SK-N-SH (cell line): ENCODE measurements around the gene PHF12.
"Not testable (repeated sequence)": the region's sequence is repeated elsewhere in the genome, so short reads cannot be mapped to it uniquely, and the experiment has no call there.

Source experiments
- EZH2phosphoT487 ChIP-seq: fragments of 200-600 bp; sonication (generic); IDR thresholded peaks from 2 replicates; pipeline ENCODE4 v1.6.1; 2017; ENCODE audit warnings: low read depth, mixed run types, mild to moderate bottlenecking, antibody characterized with exemption, moderate library complexity, borderline replicate concordance
- JUND ChIP-seq: IDR thresholded peaks from 2 replicates; pipeline ENCODE4 v1.4.0; 2012
- PBX3 ChIP-seq: IDR thresholded peaks from 2 replicates; pipeline ENCODE4; 2012
- POLR2AphosphoS5 ChIP-seq: IDR thresholded peaks from 2 replicates; pipeline ENCODE4 v1.6.1; 2012; ENCODE audit warnings: low read depth, low read length
- RAD21 ChIP-seq: IDR thresholded peaks from 2 replicates; pipeline ENCODE4 v1.6.1; 2012; ENCODE audit warnings: mild to moderate bottlenecking, low read length
- RXRA ChIP-seq: IDR thresholded peaks from 2 replicates; pipeline ENCODE4 v1.4.0; 2012; ENCODE audit warnings: low read depth, mild to moderate bottlenecking, borderline replicate concordance
- TAF1 ChIP-seq: IDR thresholded peaks from 2 replicates; pipeline ENCODE4 v1.6.1; 2012; ENCODE audit warnings: low read depth, mild to moderate bottlenecking, low read length, moderate library complexity, borderline replicate concordance
- TCF12 ChIP-seq: IDR thresholded peaks from 2 replicates; pipeline ENCODE4 v1.4.0; 2012
- TEAD4 ChIP-seq: IDR thresholded peaks from 2 replicates; pipeline ENCODE4 v1.4.0; 2012; ENCODE audit warnings: mild to moderate bottlenecking, borderline replicate concordance; ENCODE audit not compliant: insufficient read depth
- USF1 ChIP-seq: IDR thresholded peaks from 2 replicates; pipeline ENCODE4 v1.4.0; 2012; ENCODE audit warnings: low read depth, borderline replicate concordance
- USF2 ChIP-seq: fragments of 150-350 bp; IDR thresholded peaks from 2 replicates; pipeline ENCODE4 v1.6.1; 2017; ENCODE audit warnings: antibody characterized with exemption, low read length, low read depth, borderline replicate concordance
- YY1 ChIP-seq: IDR thresholded peaks from 2 replicates; pipeline ENCODE4 v1.4.0; 2012; ENCODE audit warnings: low read depth, mild to moderate bottlenecking
- TF ChIP-seq, protein P1 (sequence below): fragments of 200-600 bp; sonication (generic); IDR thresholded peaks from 2 replicates; pipeline ENCODE4 v1.6.1; 2017; ENCODE audit warnings: antibody characterized with exemption, mild to moderate bottlenecking, moderate library complexity

GRCh38 chr17:28903546-28903841 is 47.8 kb downstream of the PHF12 start:
- TF ChIP-seq POLR2AphosphoS5, USF2, RAD21, PBX3, TAF1, TEAD4, YY1, JUND, EZH2phosphoT487, TCF12, RXRA, USF1: not testable (repeated sequence)
- TF ChIP-seq, protein P1, sequence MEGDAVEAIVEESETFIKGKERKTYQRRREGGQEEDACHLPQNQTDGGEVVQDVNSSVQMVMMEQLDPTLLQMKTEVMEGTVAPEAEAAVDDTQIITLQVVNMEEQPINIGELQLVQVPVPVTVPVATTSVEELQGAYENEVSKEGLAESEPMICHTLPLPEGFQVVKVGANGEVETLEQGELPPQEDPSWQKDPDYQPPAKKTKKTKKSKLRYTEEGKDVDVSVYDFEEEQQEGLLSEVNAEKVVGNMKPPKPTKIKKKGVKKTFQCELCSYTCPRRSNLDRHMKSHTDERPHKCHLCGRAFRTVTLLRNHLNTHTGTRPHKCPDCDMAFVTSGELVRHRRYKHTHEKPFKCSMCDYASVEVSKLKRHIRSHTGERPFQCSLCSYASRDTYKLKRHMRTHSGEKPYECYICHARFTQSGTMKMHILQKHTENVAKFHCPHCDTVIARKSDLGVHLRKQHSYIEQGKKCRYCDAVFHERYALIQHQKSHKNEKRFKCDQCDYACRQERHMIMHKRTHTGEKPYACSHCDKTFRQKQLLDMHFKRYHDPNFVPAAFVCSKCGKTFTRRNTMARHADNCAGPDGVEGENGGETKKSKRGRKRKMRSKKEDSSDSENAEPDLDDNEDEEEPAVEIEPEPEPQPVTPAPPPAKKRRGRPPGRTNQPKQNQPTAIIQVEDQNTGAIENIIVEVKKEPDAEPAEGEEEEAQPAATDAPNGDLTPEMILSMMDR, result not testable (repeated sequence)
